SK-N-SH treated with all-trans-retinoic acid at 6 μM for 48 hours (cell line): ENCODE data around the gene SYPL1.

Experiments used
- ARNTL ChIP-seq: fragments of 450-650 bp; formaldehyde crosslinking; IDR thresholded peaks from 2 replicates; pipeline ENCODE4 v1.5.0; 2020; ENCODE audit warnings: low read depth, mild to moderate bottlenecking, moderate library complexity, borderline replicate concordance
- ISL1 ChIP-seq: fragments of 250-450 bp; sonication (Bioruptor Pico); IDR thresholded peaks from 2 replicates; pipeline ENCODE4 v2.1.2; 2022; ENCODE audit warnings: mild to moderate bottlenecking, moderate library complexity
- TCF4 ChIP-seq: fragments of 250-450 bp; sonication (Bioruptor Pico); IDR thresholded peaks from 2 replicates; pipeline ENCODE4 v1.8.0; 2021; ENCODE audit warnings: mild to moderate bottlenecking, moderate library complexity, borderline replicate concordance
- ZNF70 ChIP-seq: fragments of 450-650 bp; formaldehyde crosslinking; IDR thresholded peaks from 2 replicates; pipeline ENCODE4 v1.5.0; 2020; ENCODE audit warnings: mild to moderate bottlenecking, moderate library complexity
- ZNF8 ChIP-seq: fragments of 450-650 bp; formaldehyde crosslinking; IDR thresholded peaks from 2 replicates; pipeline ENCODE4 v1.5.0; 2020; ENCODE audit warnings: mild to moderate bottlenecking, moderate library complexity
- TF ChIP-seq, protein P1 (sequence below): fragments of 250-450 bp; sonication (Bioruptor Pico); IDR thresholded peaks from 2 replicates; pipeline ENCODE4 v1.5.1; 2020; ENCODE audit warnings: low read depth, mild to moderate bottlenecking, moderate library complexity
- TF ChIP-seq, protein P2 (sequence below): fragments of 250-450 bp; sonication (Bioruptor Pico); IDR thresholded peaks from 2 replicates; pipeline ENCODE4 v1.8.0; 2021; ENCODE audit warnings: low read depth, mild to moderate bottlenecking, moderate library complexity, borderline replicate concordance
- TF ChIP-seq, protein P3 (sequence below): fragments of 250-450 bp; sonication (Bioruptor Pico); IDR thresholded peaks from 2 replicates; pipeline ENCODE4 v1.8.0; 2020; ENCODE audit warnings: mild to moderate bottlenecking, moderate library complexity, borderline replicate concordance

DNA sequence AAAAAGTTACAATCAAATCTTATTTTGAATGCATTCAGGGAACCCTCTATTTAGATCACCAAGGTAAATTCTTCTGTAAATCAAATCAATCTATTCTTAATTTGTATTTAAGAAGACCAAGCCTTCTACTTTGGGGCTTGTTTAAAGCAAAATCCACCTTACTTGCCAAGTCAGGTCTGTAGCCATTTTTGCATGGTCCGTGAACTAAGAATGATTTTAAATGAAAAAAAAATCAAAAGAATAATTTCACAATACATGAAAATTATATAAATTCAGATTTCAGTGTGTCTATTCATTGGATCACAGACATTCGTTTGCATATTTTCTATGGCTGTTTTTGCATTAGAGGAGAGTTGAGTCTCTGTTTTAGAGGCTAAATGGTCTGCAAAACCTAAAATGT is 59.4 kb downstream of the SYPL1 start:
- TF ChIP-seq, protein P1, sequence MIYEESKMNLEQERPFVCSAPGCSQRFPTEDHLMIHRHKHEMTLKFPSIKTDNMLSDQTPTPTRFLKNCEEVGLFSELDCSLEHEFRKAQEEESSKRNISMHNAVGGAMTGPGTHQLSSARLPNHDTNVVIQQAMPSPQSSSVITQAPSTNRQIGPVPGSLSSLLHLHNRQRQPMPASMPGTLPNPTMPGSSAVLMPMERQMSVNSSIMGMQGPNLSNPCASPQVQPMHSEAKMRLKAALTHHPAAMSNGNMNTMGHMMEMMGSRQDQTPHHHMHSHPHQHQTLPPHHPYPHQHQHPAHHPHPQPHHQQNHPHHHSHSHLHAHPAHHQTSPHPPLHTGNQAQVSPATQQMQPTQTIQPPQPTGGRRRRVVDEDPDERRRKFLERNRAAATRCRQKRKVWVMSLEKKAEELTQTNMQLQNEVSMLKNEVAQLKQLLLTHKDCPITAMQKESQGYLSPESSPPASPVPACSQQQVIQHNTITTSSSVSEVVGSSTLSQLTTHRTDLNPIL, result no peak
- TF ChIP-seq, protein P2, sequence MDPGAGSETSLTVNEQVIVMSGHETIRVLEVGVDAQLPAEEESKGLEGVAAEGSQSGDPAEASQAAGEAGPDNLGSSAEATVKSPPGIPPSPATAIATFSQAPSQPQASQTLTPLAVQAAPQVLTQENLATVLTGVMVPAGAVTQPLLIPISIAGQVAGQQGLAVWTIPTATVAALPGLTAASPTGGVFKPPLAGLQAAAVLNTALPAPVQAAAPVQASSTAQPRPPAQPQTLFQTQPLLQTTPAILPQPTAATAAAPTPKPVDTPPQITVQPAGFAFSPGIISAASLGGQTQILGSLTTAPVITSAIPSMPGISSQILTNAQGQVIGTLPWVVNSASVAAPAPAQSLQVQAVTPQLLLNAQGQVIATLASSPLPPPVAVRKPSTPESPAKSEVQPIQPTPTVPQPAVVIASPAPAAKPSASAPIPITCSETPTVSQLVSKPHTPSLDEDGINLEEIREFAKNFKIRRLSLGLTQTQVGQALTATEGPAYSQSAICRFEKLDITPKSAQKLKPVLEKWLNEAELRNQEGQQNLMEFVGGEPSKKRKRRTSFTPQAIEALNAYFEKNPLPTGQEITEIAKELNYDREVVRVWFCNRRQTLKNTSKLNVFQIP (CRISPR knock-in tag), result no peak
- TF ChIP-seq, protein P3, sequence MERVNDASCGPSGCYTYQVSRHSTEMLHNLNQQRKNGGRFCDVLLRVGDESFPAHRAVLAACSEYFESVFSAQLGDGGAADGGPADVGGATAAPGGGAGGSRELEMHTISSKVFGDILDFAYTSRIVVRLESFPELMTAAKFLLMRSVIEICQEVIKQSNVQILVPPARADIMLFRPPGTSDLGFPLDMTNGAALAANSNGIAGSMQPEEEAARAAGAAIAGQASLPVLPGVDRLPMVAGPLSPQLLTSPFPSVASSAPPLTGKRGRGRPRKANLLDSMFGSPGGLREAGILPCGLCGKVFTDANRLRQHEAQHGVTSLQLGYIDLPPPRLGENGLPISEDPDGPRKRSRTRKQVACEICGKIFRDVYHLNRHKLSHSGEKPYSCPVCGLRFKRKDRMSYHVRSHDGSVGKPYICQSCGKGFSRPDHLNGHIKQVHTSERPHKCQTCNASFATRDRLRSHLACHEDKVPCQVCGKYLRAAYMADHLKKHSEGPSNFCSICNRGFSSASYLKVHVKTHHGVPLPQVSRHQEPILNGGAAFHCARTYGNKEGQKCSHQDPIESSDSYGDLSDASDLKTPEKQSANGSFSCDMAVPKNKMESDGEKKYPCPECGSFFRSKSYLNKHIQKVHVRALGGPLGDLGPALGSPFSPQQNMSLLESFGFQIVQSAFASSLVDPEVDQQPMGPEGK (CRISPR knock-in tag), result no peak
- TF ChIP-seq ZNF70 (CRISPR knock-in tag) (no peak), ZNF8 (CRISPR knock-in tag) (no peak), ARNTL (no peak), ISL1 (no peak), TCF4 (no peak)
